NB4 (cell line): ENCODE data around the gene PDE3A.
"Not testable (repeated sequence)": the region's sequence is repeated elsewhere in the genome, so short reads cannot be mapped to it uniquely, and the experiment has no call there.

ENCODE experiments used
- DNase-seq: peaks from one replicate; pipeline ENCODE4 v3.0.0; 2010; ENCODE audit warnings: low read depth
- H3K4me3 ChIP-seq: one replicate; pipeline ENCODE4 v1.5.1; 2011; ENCODE audit warnings: mild to moderate bottlenecking, low read depth, low read length, moderate library complexity
- MYC ChIP-seq: IDR thresholded peaks from 2 replicates; pipeline ENCODE4 v1.6.1; 2011; ENCODE audit warnings: low read depth, low read length
- POLR2A ChIP-seq: IDR thresholded peaks from 2 replicates; pipeline ENCODE4 v1.6.1; 2011; ENCODE audit warnings: mild to moderate bottlenecking; ENCODE audit not compliant: insufficient read length; ENCODE audit errors: extremely low read depth
- TF ChIP-seq, protein P1 (sequence below): IDR thresholded peaks from 2 replicates; pipeline ENCODE4 v1.6.1; 2011; ENCODE audit warnings: low read depth, low read length
- TF ChIP-seq, protein P2 (sequence below): IDR thresholded peaks from one replicate; pipeline ENCODE4 v1.5.1; 2012; ENCODE audit warnings: low read depth, low read length

Gene PDE3A

DNA sequence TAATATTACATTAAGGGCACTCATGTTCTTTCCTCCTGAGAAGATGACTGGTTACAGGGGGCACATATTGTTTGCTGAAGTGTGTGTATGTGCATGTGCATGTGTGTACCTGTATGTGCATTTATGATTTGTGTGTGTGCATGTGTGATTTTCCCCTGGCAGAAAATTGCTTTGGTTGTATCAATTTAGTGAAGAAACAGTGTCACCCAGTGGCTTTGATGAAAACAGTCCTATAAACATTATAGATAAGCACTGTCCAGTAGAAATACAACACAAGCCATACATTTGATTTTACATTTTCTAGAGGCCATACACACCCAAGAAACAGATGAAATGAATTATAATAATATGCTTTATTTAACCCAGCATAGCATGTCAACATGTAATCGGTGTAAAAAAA, 8.6 kb downstream of the PDE3A start:
- TF ChIP-seq MYC = no peak
- no peak for TF ChIP-seq POLR2A
- TF ChIP-seq, protein P1, sequence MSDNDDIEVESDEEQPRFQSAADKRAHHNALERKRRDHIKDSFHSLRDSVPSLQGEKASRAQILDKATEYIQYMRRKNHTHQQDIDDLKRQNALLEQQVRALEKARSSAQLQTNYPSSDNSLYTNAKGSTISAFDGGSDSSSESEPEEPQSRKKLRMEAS = peak; percentile 67
- TF ChIP-seq, protein P2, sequence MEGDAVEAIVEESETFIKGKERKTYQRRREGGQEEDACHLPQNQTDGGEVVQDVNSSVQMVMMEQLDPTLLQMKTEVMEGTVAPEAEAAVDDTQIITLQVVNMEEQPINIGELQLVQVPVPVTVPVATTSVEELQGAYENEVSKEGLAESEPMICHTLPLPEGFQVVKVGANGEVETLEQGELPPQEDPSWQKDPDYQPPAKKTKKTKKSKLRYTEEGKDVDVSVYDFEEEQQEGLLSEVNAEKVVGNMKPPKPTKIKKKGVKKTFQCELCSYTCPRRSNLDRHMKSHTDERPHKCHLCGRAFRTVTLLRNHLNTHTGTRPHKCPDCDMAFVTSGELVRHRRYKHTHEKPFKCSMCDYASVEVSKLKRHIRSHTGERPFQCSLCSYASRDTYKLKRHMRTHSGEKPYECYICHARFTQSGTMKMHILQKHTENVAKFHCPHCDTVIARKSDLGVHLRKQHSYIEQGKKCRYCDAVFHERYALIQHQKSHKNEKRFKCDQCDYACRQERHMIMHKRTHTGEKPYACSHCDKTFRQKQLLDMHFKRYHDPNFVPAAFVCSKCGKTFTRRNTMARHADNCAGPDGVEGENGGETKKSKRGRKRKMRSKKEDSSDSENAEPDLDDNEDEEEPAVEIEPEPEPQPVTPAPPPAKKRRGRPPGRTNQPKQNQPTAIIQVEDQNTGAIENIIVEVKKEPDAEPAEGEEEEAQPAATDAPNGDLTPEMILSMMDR = peak; percentile 39
- H3K4me3 ChIP-seq = no peak overlapping the region
- DNase-seq = peak; percentile 73

DNA sequence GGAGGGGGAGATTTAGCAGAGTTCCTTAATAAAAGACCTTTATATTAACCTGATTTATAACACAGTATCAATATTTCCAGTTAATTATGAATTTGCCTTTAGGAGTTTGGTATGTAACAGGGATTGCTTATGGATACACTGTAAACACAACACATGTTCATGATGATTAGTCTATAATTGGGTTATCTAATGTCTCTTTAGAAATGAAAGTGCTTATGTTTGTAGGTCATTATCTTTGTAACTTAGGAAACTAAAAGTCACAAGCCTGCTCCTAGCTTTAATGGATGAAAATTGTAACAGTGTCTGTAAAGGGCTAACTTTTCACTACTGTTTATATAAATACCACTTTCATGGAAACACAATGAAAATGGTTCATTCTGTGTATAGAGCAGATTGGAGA, 9.4 kb downstream of the PDE3A start:
- TF ChIP-seq POLR2A (no peak), MYC (no peak)
- TF ChIP-seq, protein P1 = no peak
- TF ChIP-seq, protein P2 = no peak
- no peak overlapping the region for H3K4me3 ChIP-seq
- no peak for DNase-seq

DNA sequence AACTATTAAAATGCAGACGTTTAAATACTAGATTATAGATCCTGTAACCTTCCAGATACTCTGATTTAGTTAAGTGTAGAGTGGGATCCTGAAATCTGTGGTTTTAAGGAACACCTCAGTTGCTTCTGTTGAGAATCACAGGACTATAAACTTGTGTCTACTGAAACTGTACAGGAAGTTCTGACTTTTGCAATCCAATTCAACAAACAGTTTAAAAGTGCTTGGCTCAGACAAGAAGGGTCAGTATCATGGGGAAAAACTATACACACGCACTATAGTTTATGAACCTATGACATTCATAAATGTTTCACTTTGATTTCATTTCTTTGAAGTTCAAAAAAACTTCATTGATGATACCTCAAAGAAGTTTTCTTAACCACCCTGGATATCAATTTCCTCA, 13.8 kb downstream of the PDE3A start:
- DNase-seq = no peak
- H3K4me3 ChIP-seq = no peak overlapping the region
- TF ChIP-seq, protein P1 = no peak
- TF ChIP-seq MYC = peak; percentile 48; the same call in 1 of the 2 replicates
- no peak for TF ChIP-seq POLR2A

DNA sequence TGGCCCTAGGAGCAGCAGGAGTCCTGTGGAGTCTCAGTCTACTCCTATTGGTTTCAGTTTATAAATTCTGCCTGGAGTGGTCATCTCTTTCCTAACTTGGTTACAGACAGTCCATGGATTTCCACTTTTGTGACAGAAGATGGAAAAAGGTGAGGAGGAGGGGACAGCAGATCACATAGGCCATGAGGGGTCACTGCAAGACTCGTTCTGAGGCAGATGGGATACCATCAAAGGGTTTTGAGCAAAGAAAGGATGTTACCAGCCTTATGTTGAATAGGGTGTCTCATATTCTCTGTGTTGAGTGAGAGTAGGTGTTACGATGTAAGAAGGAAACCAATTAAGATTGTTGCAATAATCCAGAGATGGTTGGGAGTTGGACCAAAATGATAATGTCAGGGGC, 15.3 kb downstream of the PDE3A start:
- no peak for DNase-seq
- no peak overlapping the region for H3K4me3 ChIP-seq
- TF ChIP-seq, protein P1 = no peak
- TF ChIP-seq POLR2A (no peak), MYC (no peak)
- TF ChIP-seq, protein P2 = no peak

DNA sequence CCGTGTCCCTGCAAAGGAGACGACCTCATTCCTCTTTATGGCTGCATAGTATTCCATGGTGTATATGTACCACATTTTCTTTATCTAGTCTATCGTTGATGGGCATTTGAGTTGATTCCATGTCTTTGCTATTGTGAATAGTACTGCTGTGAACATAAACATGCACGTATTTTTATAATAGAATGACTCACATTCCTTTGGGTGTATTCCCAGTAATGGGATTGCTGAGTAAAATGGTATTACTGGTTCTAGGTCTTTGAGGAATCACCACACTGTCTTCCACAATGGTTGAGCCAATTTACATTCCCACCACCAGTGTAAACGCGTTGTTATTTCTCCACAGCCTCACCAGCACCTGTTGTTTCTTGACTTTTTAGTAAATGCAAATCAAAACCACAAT, 16.5 kb downstream of the PDE3A start:
- not testable (repeated sequence) for H3K4me3 ChIP-seq, DNase-seq

DNA sequence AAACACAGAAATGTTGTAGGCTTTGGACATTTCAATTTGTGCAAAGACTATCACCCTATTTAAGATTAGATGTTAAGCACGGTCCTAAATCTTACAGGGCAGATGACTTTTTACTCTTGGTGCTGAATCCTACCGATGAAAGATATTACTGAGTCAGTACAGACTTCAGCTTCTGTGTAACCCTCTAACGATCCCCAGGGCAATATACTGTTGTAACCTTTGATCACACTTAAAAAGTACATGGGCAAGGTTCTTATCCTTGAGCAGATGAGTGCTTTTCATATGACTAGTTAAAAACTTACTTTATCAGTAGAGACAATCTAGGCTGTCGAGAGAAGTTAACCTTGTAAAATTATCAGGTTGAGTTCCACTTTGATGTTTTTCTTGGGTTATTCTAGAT, 22.5 kb downstream of the PDE3A start:
- TF ChIP-seq MYC = no peak
- TF ChIP-seq, protein P1 = no peak
- no peak for TF ChIP-seq POLR2A
- no peak overlapping the region for H3K4me3 ChIP-seq
- DNase-seq = no peak

DNA sequence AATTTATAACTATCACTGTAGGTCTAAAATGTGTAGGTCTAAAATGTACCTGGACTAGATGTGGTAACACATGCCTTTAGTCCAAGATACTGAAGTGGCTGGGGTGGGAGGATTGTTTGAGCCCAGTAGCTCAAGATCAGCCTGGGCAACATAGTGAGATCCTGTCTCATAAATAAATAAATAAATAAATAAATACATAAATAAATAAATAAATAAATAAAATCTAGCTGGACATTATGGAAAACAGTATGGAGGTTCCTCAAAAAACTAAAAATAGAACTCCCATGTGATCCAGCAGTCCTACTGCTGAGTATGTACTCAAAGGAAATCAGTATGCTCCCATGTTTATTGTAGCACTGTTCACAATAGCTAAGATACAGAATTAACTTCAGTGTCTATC, 24.0 kb downstream of the PDE3A start:
- DNase-seq = no peak
- no peak overlapping the region for H3K4me3 ChIP-seq
- no peak for TF ChIP-seq POLR2A
- TF ChIP-seq, protein P1 = no peak
- TF ChIP-seq, protein P2 = no peak
